IPS-18c (cell line): Measurements from ENCODE around the gene HSF5.

Experiments
- H3K4me3 ChIP-seq: 2 replicates; pipeline ENCODE4 v1.7.0; 2013; ENCODE audit warnings: low read depth, mild to moderate bottlenecking, low read length, moderate library complexity; ENCODE audit not compliant: insufficient read depth
- H3K9me3 ChIP-seq: one replicate; pipeline ENCODE4 v1.6.1; 2013; ENCODE audit warnings: mild to moderate bottlenecking, low read length, moderate library complexity; ENCODE audit not compliant: control insufficient read depth, insufficient read depth

HSF5 gene

GRCh38 chr17:58436805-58437239 is 51.4 kb downstream of the HSF5 start:
- H3K9me3 ChIP-seq, result no peaks in the 10 kb centered on the region
- no peak overlapping the region for H3K4me3 ChIP-seq

GRCh38 chr17:58436245-58436644 is 52.0 kb downstream of the HSF5 start:
- Histone ChIP-seq H3K4me3 (no peak overlapping the region), H3K9me3 (no peaks in the 10 kb centered on the region)

GRCh38 chr17:58432806-58433573 is 55.2 kb downstream of the HSF5 start:
- Histone ChIP-seq H3K4me3 (no peak overlapping the region), H3K9me3 (peaks cover 2% of the 10 kb centered on the region)

GRCh38 chr17:58427807-58428206 is 60.4 kb downstream of the HSF5 start:
- Histone ChIP-seq H3K9me3 (peaks cover 2% of the 10 kb centered on the region), H3K4me3 (no peak overlapping the region)

GRCh38 chr17:58421711-58422110 is 66.5 kb downstream of the HSF5 start:
- no peak overlapping the region for H3K4me3 ChIP-seq

GRCh38 chr17:58420827-58421226 is 67.4 kb downstream of the HSF5 start:
- Histone ChIP-seq H3K4me3 (no peak overlapping the region), H3K9me3 (no peaks in the 10 kb centered on the region)

More at GRCh38 chr17:58421711-58422110, 66.5 kb downstream of the HSF5 start:
- no peaks in the 10 kb centered on the region for H3K9me3 ChIP-seq

- H3K4me3 ChIP-seq, result peak within 1 kb of the TSS; percentile 31; the same call in 1 of the 2 replicates
- no peaks in the 10 kb centered on the region for H3K9me3 ChIP-seq
These were observed 70.7 kb downstream of the HSF5 start, which contains the start of gene RNF43 for GRCh38 chr17:58417300-58418092. TSS of gene RNF43 (minus strand) at chr17:58417534. CDS start at chr17:58415577, 1,957 bp downstream.

- H3K9me3 ChIP-seq, result no peaks in the 10 kb centered on the region
- peak overlapping the region; percentile 31; the same call in 1 of the 2 replicates for H3K4me3 ChIP-seq
These were observed 71.3 kb downstream of the HSF5 start for GRCh38 chr17:58416937-58417299.

- Histone ChIP-seq H3K4me3 (peak overlapping the region; percentile 31; the same call in 1 of the 2 replicates), H3K9me3 (no peaks in the 10 kb centered on the region)
These were observed 71.8 kb downstream of the HSF5 start for GRCh38 chr17:58416396-58416795.

- H3K4me3 ChIP-seq, result peak overlapping the region; percentile 9; the same call in 1 of the 2 replicates
These were observed 72.7 kb downstream of the HSF5 start for GRCh38 chr17:58415371-58416055.

GRCh38 chr17:58414596-58414997 is 73.6 kb downstream of the HSF5 start:
- no peaks in the 10 kb centered on the region for H3K9me3 ChIP-seq
- no peak overlapping the region for H3K4me3 ChIP-seq

More at GRCh38 chr17:58415371-58416055, 72.7 kb downstream of the HSF5 start:
- H3K9me3 ChIP-seq, result no peaks in the 10 kb centered on the region

- H3K9me3 ChIP-seq, result no peaks in the 10 kb centered on the region
- no peak overlapping the region for H3K4me3 ChIP-seq
These were observed 74.5 kb downstream of the HSF5 start for GRCh38 chr17:58413684-58414083.

- Histone ChIP-seq H3K4me3 (no peak overlapping the region), H3K9me3 (no peaks in the 10 kb centered on the region)
These were observed 75.1 kb downstream of the HSF5 start for GRCh38 chr17:58412961-58413586.

GRCh38 chr17:58412064-58412703 is 76.0 kb downstream of the HSF5 start:
- H3K4me3 ChIP-seq, result no peak overlapping the region
- H3K9me3 ChIP-seq, result no peaks in the 10 kb centered on the region

- Histone ChIP-seq H3K4me3 (no peak overlapping the region), H3K9me3 (no peaks in the 10 kb centered on the region)
These were observed 76.8 kb downstream of the HSF5 start for GRCh38 chr17:58411408-58411894.

- H3K9me3 ChIP-seq, result no peaks in the 10 kb centered on the region
- H3K4me3 ChIP-seq, result no peak overlapping the region
These were observed 77.3 kb downstream of the HSF5 start for GRCh38 chr17:58410714-58411407.
